HepG2 (cell line): ENCODE data around the gene ODC1. TPM values are rescaled to one million over a fixed set of nuclear protein-coding genes. Genes with fewer than 3 reads are reported as not detected.

ENCODE experiments used
- E2F1 ChIP-seq: sonication (generic); formaldehyde crosslinking; IDR thresholded peaks from 2 replicates; pipeline ENCODE4 v1.5.0; 2020; ENCODE audit warnings: missing genetic modification reagents
- EEA1 ChIP-seq: sonication (generic); formaldehyde crosslinking; IDR thresholded peaks from 2 replicates; pipeline ENCODE4 v1.5.1; 2020; ENCODE audit warnings: mild to moderate bottlenecking, missing genetic modification reagents, borderline replicate concordance
- EED ChIP-seq: sonication (generic); formaldehyde crosslinking; IDR thresholded peaks from 2 replicates; pipeline ENCODE4 v1.5.0; 2020; ENCODE audit warnings: mild to moderate bottlenecking, missing genetic modification reagents
- ERF ChIP-seq: IDR thresholded peaks from 2 replicates; pipeline ENCODE4 v1.6.1; 2018; ENCODE audit warnings: missing biosample characterization, missing genetic modification reagents
- HIC2 ChIP-seq: sonication (generic); formaldehyde crosslinking; IDR thresholded peaks from 2 replicates; pipeline ENCODE4 v1.9.0; 2022; ENCODE audit warnings: low read depth, missing genetic modification reagents
- KMT2A ChIP-seq: sonication (generic); formaldehyde crosslinking; IDR thresholded peaks from 2 replicates; pipeline ENCODE4 v1.4.0; 2020; ENCODE audit warnings: missing genetic modification reagents
- STAT5B ChIP-seq: sonication (generic); formaldehyde crosslinking; IDR thresholded peaks from 2 replicates; pipeline ENCODE4 v1.4.0; 2020; ENCODE audit warnings: missing genetic modification reagents
- ZBTB3 ChIP-seq: sonication (generic); formaldehyde crosslinking; IDR thresholded peaks from 2 replicates; pipeline ENCODE4 v1.4.0; 2020; ENCODE audit warnings: low read depth, mild to moderate bottlenecking, moderate library complexity, missing genetic modification reagents, borderline replicate concordance
- ZNF205 ChIP-seq: IDR thresholded peaks from 2 replicates; pipeline ENCODE4 v1.6.1; 2018; ENCODE audit warnings: missing biosample characterization, missing genetic modification reagents
- ZNF24 ChIP-seq: fragments of 450-650 bp; IDR thresholded peaks from 2 replicates; pipeline ENCODE4 v1.6.1; 2017; ENCODE audit warnings: antibody characterized with exemption, mild to moderate bottlenecking
- ZNF367 ChIP-seq: sonication (generic); formaldehyde crosslinking; IDR thresholded peaks from 2 replicates; pipeline ENCODE4 v1.4.0; 2020; ENCODE audit warnings: missing genetic modification reagents, borderline replicate concordance
- ZNF441 ChIP-seq: sonication (generic); formaldehyde crosslinking; IDR thresholded peaks from 2 replicates; pipeline ENCODE4 v1.7.0; 2021; ENCODE audit warnings: missing genetic modification reagents, borderline replicate concordance
- ZNF556 ChIP-seq: sonication (generic); formaldehyde crosslinking; IDR thresholded peaks from 2 replicates; pipeline ENCODE4 v1.4.0; 2020; ENCODE audit warnings: mild to moderate bottlenecking, missing genetic modification reagents, borderline replicate concordance
- ZNF616 ChIP-seq: sonication (generic); formaldehyde crosslinking; IDR thresholded peaks from 2 replicates; pipeline ENCODE4 v1.5.0; 2020; ENCODE audit warnings: low read depth, mild to moderate bottlenecking, missing genetic modification reagents
- ZNF646 ChIP-seq: sonication (generic); formaldehyde crosslinking; IDR thresholded peaks from 2 replicates; pipeline ENCODE4 v1.9.0; 2021; ENCODE audit warnings: mild to moderate bottlenecking, missing genetic modification reagents
- ZNF747 ChIP-seq: sonication (generic); formaldehyde crosslinking; IDR thresholded peaks from 2 replicates; pipeline ENCODE4 v1.8.1; 2023; ENCODE audit warnings: missing genetic modification reagents, mild to moderate bottlenecking, borderline replicate concordance
- ZNF761 ChIP-seq: sonication (generic); formaldehyde crosslinking; conservative IDR thresholded peaks from 2 replicates; pipeline ENCODE4 v1.4.0; 2020; ENCODE audit warnings: mild to moderate bottlenecking, missing genetic modification reagents
- ZNF770 ChIP-seq: sonication (generic); formaldehyde crosslinking; IDR thresholded peaks from 2 replicates; pipeline ENCODE4 v1.5.0; 2020; ENCODE audit warnings: mild to moderate bottlenecking, missing genetic modification reagents
- polyA plus RNA-seq, 8 experiments: library from polyadenylated mRNA; depleted of rRNA in 3 of 8; stranded (reverse) in 7 of 8; unstranded in 1 of 8; fragments of >200 nt; fragmentation: Illumina TruSeq in 4 of 8; extraction: Trizol in 4 of 8; gene quantifications; 2 replicates each; pipeline versions ENCODE4 v1.2.1 to v1.2.3, GENCODE V29; 2011 to 2016; ENCODE audit warnings: low read depth in 4 of 8, missing spikeins in 1 of 8, mixed read lengths in 1 of 8; ENCODE audit not compliant: insufficient read depth in 1 of 8
- total RNA-seq, 5 experiments: library from RNA; depleted of rRNA; stranded (reverse); fragments of >200 nt; fragmentation: Illumina TruSeq; extraction: Trizol; gene quantifications; 2 replicates each; pipeline ENCODE4 v1.2.3, GENCODE V29; 2016; ENCODE audit warnings: low read depth in 1 of 5

ODC1 gene
- total and polyA plus RNA-seq, 2 of the 13 experiments (the other 11 are each of a cell fraction or from before 2014, with no cell fraction given): 142 to 371 TPM

- TF ChIP-seq ERF (CRISPR knock-in tag) (peak; percentile 96), ZNF367 (CRISPR knock-in tag) (peak; percentile 83; the same call in 1 of the 2 replicates), ZBTB3 (CRISPR knock-in tag) (no peak), ZNF205 (no peak), E2F1 (CRISPR knock-in tag) (peak; percentile 58), KMT2A (CRISPR knock-in tag) (peak; percentile 10; the same call in 1 of the 2 replicates), ZNF747 (peak; percentile 67; the same call in 1 of the 2 replicates), ZNF646 (no peak), ZNF770 (CRISPR knock-in tag) (peak; percentile 86), HIC2 (CRISPR knock-in tag) (no peak; the same call in 1 of the 2 replicates), ZNF616 (CRISPR knock-in tag) (peak; percentile 98), ZNF761 (CRISPR knock-in tag) (peak; percentile 76; the same call in 1 of the 2 replicates), ZNF24 (peak; percentile 35; the same call in 1 of the 2 replicates), EEA1 (peak; percentile 94; the same call in 1 of the 2 replicates), EED (CRISPR knock-in tag) (peak; percentile 98), ZNF556 (CRISPR knock-in tag) (no peak; the same call in 1 of the 2 replicates), STAT5B (CRISPR knock-in tag) (no peak), ZNF441 (peak; percentile 98)
Observed at GRCh38 chr2:10447895-10448575, at the start of gene ODC1 (continued).
